K562 (cell line): Measurements from ENCODE around the gene R3HDM2.

Experiments used
- FOXK1 ChIP-seq: sonication (generic); formaldehyde crosslinking; IDR thresholded peaks from 2 replicates; pipeline ENCODE4 v1.8.0; 2022; ENCODE audit warnings: missing genetic modification reagents, mild to moderate bottlenecking, borderline replicate concordance
- GTF3C2 ChIP-seq: IDR thresholded peaks from 3 replicates; pipeline ENCODE4 v1.6.1; 2011; ENCODE audit warnings: borderline replicate concordance, mild to moderate bottlenecking, moderate library complexity; ENCODE audit not compliant: insufficient read length; ENCODE audit errors: extremely low read depth
- ZNF644 ChIP-seq: fragments of 200-800 bp; sonication (Bioruptor generic); IDR thresholded peaks from 2 replicates; pipeline ENCODE4 v1.6.1; 2016; ENCODE audit warnings: low read depth, missing genetic modification characterization, missing compliant biosample characterization

- TF ChIP-seq FOXK1 (CRISPR knock-in tag) = no peak
- no peak for TF ChIP-seq GTF3C2
- no peak for TF ChIP-seq ZNF644 (tag)
These were observed 183.8 kb downstream of the R3HDM2 start for GRCh38 chr12:57247041-57247440.
